ENCODE measurements around the gene PNMA1. TPM values are rescaled to one million over a fixed set of nuclear protein-coding genes. Genes with fewer than 3 reads are reported as not detected.
"Not testable (repeated sequence)": the region's sequence is repeated elsewhere in the genome, so short reads cannot be mapped to it uniquely, and the experiment has no call there.

Gene PNMA1
- total RNA-seq, 1 donor: 11.6 TPM

DNA sequence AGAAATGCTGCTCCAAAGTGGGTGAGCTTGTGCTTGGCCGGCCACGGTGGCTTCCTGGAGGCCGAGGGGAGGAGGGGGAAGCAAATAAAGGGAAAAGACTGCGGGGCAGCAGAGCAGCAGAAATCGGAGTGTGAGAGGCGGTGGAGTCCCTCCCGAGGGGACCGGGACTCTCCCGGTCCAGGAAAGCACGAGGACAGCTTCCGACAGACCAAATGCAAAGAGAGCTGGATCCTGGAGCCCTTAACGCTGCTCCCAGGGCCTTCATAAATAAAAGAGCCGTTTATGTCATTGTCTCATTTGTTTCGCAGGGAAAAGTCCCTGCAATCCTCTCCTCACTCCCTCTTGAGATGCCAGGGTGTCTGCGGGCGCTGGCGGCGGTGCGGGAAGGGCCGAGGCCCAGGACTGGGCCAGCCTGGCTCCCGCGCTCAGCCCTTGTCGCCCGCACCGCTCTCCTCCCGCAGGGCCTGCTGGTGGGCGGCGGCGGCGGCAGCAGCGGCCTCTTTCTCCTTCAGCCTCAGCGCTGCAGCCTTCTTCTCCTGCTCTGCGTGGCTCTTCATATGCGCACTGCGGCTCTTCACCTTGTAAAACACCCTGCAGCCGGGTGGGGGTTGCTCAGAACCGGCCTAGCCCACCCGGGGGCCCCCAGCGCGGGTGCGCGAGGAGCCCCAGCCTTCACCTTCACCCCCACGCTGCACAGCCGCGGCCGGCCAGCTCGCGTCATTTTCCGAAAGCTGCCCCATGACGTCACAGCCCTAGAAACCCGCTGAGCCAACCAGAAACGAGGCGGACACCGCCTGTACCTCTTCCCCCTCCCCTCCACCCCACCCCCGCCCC lies 4.5 kb upstream of the PNMA1 start:
- DNase-seq (ENCODE audit: low read depth in 2 of 3, low spot score in 2 of 3): no peak

DNA sequence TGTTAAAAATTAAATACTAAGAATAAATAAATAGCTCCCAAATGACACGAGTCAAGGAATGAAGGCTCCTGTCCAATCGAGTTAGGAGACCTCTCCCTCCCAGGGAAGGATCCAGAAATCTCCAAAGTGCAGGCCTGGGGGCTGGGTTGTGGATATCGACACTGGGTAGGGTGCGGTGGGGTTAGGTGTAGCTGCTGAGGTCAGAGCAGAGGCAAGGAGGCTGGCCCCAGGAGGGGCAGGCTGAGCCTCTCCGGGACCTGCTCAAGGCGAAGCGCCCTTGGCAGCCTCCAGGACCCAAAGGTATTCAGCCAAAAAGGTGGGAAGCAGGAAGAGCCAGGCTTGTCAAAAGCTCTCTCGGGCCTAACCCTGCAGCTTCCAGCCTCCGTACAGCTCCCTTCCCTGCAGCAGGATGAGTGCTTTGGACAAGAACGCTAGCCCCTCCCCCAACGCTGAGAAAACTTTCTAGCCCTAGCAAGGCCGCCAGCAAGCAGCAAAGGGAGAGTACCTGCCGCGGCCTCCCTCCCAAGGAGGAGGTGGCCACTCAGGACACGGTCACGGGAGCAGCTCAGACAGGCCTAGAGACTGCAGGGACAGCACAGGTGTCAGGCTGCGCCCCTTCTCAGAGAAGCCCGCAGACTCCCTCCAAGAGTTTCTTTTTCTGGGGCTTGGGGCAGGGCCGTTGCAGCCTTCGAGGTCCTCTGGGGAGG lies 3.7 kb upstream of the PNMA1 start:
- no peak for DNase-seq (ENCODE audit: low read depth in 2 of 3, low spot score in 2 of 3)

DNA sequence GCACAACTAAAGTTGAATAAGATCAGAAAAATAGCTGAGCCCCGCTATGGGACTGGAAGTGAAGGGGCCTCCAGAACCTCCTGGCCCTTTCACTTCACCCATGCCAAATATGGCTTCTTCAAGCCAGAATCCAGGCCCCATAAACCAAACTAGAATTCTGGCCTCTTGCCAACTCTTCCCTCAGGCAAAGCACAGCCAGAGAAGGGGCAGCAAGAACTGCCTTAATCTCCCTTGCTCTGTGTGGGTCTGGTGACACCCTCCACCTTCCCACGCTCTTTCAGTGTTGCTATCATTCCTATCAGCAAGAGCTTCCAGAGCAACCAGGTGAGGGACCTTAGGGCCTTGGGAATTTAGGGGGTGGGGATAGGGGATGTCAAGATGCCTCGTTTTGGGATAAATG lies 3.1 kb upstream of the PNMA1 start:
- DNase-seq (ENCODE audit: low read depth in 2 of 3, low spot score in 2 of 3): no peak

DNA sequence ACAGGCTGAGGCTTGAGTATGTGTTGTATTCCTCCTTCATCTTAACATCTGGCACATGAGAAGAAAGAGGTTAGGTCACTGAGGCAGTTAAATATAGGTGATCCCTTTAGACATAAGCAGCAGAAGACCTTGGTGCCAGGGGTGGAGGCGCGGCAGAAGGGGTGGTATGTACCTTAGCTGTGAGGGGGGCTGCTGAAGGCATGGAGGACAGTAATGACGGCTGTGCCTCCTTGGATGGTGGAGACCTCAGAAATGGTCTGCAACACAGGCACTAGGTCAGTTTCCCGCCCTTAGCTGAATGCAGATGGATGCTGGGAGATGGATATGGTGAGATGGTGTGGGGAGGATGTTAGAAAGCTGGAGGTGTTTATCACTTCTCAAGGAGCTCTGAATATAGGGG lies 1.5 kb upstream of the PNMA1 start:
- no peak for DNase-seq (ENCODE audit: low read depth in 2 of 3, low spot score in 2 of 3)

DNA sequence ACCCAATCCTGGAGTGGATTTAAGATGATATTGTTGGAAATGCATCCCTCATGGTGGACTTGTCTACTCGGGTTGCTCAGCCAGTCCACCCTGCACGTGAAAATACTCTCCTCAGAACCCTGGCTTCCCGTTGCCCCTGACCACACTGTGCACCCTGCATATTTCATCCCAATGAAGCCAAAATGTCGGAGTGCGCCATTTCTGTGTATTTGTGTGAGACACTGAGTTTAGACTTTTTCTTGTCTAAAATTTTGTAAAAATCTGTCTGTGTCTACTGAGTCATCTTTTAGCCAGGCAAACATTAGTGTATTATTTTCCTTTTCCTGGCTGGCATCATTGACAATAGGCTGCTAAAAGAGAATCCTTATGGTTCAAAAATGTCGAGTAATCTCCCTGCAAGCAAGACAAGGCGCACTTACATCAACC lies 485 bp upstream of the PNMA1 start:
- DNase-seq (ENCODE audit: low read depth in 2 of 3, low spot score in 2 of 3): no peak

DNA sequence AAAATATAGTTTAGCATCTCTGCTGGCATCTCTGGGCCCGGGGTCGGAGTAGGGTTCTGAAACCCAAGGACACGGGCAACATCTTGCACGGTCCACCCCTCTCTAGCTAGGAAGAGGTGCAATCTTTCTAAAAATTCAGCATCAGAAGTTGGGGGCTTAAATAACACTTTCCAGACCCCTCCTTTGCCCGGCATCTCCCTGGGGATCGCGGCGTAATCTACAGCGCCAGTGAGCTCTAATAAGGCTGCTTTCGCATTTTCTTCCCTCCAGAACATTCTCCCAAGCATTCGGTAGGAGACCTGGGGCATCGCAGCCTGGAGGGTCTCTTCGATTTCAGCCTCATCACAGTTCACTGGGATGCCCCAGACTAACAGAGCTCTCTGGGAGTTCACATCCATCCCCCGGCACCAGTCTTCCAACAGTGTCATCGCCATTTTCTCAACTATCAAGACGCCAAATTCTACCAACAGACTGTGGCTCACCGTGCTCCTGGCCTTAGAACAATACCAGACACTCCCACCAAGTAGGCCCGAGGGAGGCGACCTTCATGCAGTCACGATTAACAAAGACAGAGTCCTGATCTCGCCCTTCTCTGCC lies 880 bp downstream of the PNMA1 start:
- no peak for DNase-seq (ENCODE audit: low read depth in 2 of 3, low spot score in 2 of 3)

DNA sequence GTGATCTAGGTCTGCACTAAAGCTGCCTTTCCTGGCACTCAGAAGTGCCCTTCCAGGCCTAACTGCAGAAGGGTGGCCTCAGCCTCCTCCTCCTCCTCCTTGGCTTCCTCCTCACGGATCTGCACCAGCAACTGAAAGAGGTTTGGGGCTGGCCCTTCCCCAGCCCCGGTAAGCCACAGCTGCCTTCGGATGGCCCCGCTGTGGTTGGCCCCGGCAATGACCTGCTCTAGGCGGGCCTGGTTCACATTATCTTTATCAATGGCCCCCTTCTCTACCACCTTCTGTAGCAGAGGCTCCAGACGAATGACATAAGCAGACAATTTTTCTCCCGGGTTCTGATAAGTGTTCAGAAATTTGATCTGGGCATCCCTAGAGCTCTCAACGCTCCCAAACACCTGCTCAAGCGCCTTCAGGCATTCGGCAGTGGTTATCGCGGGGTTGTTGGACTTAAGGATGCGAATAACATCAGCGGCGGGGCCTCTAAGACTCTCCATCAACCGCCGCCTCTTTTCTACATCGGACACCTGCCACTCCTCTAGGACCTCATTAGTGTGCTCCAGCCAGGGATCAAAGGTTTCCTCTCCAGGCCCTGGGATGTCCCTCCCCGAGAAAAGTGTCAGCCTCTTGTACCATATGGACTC lies 1.5 kb downstream of the PNMA1 start:
- peak in 1 of 3 donors; percentile 14 for DNase-seq (ENCODE audit: low read depth in 2 of 3, low spot score in 2 of 3)

DNA sequence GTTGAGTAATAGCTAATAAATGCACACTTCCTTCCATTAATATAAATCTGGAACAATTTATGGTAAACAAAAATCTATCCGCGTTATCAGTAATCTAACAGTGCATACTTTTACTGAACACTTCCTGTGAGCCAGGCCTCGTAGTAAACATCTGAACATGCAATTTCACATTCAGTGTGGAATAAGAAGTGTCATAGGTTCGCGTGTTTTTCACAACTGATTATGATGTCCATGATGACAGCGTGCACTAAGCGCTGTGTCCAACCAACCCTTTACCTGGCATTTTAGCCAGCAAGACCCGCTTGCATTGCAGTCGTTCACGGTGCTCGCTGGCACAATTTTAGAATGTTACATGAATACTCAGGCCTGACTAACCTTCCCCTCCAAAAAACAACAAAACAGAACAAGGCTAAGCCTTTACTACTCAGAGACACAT lies 2.1 kb downstream of the PNMA1 start:
- no peak for DNase-seq (ENCODE audit: low read depth in 2 of 3, low spot score in 2 of 3)

DNA sequence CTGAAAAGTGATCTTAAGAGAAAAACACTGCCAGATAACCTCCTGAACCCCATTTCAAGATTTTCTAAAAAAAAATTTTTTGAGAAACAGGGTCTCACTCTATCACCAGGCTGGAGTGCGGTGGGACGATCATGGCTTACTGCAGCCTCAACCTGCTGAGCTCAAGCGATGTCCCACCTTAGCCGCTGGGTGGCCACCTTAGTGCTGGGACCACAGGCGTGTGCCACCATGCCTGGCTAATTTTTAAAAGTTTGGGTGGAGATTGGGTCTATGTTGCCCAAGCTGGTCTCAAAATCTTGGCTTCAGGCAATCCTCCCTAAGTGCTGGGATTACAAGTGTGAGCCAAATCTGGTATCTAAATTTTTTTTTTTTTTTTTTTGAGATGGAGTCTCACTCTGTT lies 3.4 kb downstream of the PNMA1 start:
- DNase-seq (ENCODE audit: low read depth in 2 of 3, low spot score in 2 of 3): no peak

DNA sequence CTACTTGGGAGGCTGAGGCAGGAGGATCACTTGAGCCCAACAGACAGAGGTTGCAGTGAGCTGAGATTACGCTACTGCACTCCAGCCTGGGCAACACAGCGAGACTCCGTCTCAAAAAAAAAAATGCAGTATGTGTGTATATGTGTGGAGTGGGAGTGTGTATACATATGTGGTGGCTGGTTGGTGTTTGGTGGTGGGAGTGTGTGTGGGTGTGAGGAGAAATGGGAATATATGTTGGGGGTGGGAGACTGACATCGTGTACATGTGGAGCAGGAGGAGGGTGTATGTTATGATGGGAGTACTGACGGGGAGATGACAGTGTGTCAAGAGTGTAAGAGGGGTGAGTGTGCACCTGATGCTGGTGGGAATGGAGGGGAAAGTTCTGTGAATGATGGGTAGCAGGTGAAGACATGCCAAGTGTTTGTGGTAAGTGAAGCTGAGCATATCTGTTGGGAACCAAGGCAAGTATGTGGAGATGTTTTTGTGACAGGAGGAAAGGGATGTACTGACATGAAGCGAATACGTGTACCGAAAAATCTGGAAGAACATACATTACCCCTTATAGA lies 4.2 kb downstream of the PNMA1 start:
- no peak for DNase-seq (ENCODE audit: low read depth in 2 of 3, low spot score in 2 of 3)

DNA sequence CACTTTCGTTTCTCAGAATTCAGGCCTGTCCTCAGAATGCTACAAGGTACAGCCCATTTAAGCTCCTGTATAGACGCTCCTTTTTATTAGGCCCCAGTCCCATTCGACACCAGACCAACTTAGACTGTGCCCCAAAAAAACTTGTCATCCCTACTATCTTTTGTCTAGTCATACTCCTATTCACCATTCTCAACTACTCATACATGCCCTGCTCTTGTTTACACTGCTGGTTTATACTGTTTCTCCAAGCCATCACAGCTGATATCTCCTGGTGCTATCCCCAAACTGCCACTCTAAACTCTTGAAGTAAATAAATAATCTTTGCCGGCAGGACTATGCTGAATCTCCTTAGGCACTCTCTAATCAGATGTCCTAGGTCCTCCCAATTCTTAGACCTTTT lies 6.1 kb downstream of the PNMA1 start:
- DNase-seq (ENCODE audit: low read depth in 2 of 3, low spot score in 2 of 3): not testable (repeated sequence)

DNA sequence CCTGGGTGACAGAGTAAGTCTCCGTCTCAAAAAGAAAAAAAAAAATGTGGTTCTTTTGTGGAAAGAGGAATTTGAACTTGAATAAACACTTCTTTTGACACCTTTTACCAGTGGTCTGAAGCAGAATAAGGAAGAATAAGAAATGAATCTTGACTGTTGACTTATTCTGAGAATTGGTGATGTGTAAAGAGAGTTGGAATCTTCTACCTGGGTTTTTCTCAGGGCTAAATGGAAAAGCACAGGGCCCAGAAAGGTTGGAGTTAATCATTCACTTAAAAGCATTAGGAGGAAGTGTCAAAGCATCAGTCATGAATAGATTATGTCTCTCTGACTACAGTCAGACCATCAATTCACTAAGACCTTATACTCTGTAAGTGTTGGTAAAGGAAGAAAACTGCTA lies 13.9 kb downstream of the PNMA1 start:
- no peak for DNase-seq (ENCODE audit: low read depth in 2 of 3, low spot score in 2 of 3)

DNA sequence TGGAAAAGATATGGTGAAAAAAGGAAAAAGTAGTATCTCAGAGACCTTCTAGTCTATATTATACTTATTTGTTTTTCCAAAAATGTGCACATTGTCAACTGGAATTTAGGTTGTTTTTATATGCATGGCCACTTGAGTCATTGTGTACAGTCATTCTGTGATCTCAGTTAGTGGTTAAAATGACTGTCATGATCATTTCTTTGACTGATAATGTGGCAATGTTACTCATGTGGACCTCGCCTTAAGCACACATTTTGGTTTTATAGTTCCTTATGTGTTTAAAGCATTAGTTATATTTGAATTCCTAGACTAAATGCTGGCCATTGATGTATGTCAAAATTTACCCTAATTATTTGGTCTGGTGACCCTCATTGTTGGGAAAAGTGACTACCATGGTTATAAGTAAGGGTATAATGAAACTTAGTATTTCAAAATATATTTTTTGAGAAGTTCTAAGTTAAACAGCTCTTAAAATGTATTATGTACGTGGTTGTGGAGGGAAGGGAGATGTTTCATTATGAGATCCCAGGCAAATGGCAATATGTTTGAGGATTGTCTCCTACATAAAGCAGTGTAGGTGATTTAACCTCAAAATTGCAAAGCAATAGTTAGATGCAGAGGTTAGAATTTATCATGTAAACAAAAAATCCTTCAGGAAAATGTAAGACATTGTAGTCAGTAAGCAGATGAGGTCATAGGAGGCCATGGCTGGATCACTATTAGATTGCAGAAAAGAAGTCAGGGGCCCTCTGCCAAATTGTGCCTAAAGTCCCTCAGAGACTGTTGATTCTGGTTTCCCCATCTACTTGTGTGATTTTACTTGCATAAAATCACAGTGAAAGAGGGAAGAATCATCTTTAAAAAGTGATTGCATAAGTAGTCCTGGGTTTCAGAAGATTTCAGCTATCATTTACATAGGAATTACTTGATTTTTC lies 17.5 kb downstream of the PNMA1 start:
- DNase-seq (ENCODE audit: low read depth in 2 of 3, low spot score in 2 of 3): no peak

DNA sequence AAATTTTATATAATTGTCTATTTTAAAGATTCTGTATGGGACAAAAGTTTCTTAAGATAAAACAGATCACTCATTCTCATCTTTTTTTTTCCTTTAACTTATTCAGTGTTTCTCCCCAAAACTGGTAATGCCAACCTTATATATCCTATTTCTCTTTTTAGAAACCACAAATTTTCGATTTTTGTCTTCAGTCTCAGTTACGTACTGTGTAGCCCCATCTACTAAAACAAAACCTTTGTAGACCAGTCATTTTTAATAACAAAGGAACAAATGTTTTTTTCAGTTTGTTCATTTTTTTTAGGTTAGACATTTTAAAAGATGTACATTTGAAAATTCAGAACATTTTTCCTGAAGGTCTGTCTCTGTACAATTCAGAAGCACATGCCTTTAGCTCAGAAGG lies 18.2 kb downstream of the PNMA1 start:
- DNase-seq (ENCODE audit: low read depth in 2 of 3, low spot score in 2 of 3): no peak

DNA sequence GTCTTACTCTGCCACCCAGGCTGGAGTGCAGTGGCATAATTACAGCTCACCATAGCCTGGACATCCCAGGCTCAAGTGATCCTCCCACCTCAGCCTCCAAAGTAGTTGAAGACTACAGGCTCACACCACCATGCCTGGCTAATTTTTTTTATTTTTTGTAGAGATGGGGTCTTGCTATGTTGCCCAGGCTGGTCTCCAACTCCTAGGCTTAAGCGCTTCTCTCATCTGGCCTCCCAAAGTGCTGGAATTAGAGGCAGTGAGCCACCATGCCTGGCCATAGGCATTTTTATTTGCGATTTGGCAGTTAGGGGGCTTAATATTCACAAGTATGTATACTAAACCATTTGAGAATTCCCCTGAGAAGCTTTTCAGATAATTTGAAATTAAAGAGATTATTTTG lies 19.1 kb downstream of the PNMA1 start:
- DNase-seq (ENCODE audit: low read depth in 2 of 3, low spot score in 2 of 3): no peak

DNA sequence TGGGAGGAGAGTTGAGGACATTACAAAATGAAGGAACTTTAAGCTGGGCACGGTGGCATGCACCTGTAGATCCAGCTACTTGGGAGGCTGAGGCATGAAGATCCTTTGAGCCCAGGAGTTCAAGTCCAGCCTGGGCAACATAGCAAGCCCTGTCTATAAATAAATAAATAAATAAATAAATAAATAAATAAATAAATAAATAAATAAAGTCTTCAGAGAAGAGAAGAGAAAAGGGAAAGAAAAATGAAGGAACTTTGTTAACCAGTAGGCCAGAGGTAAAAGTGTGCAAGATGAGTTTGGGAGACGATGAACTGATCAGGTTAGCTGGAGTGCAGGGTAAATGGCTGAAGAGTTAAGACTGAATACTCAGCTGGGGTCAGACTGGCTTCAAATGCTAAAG lies 20.1 kb downstream of the PNMA1 start:
- DNase-seq (ENCODE audit: low read depth in 2 of 3, low spot score in 2 of 3): no peak

DNA sequence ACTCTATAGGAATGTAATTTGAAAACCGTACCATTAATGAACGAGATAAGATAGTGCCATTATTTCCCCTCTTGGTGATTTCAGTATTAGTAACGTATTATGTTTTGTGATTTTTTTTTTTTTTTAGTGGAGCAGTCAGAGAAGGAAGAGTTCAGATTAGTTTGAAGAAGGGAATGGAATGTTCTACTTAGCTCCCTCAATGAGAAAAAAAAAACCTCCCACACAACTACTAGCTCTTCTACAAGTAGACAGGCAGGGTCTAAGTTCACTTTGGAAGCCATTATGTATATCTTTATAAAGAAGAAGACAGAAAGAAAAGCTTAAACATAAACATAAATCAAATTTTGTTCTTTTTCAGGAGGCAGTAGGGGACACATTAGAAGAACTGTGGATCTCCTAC lies 27.3 kb downstream of the PNMA1 start:
- no peak for DNase-seq (ENCODE audit: low read depth in 2 of 3, low spot score in 2 of 3)

DNA sequence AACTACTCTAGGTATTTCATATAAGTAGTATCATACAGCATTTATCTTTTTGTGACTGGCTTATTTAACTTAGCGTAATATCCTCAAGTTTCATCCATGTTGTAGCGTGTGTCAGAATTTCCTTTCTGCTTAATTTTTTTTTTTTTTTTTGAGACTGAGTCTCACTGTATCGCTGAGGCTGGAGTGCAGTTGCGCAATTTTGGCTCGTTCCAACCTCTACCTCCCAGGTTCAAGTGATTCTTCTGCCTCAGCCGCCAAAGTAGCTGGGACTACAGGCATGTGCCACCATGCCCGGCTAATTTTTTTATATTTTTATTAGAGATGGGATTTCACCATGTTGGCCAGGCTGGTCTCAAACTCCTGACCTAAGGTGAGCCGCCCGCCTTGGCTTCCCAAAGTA lies 28.9 kb downstream of the PNMA1 start:
- DNase-seq (ENCODE audit: low read depth in 2 of 3, low spot score in 2 of 3): no peak

DNA sequence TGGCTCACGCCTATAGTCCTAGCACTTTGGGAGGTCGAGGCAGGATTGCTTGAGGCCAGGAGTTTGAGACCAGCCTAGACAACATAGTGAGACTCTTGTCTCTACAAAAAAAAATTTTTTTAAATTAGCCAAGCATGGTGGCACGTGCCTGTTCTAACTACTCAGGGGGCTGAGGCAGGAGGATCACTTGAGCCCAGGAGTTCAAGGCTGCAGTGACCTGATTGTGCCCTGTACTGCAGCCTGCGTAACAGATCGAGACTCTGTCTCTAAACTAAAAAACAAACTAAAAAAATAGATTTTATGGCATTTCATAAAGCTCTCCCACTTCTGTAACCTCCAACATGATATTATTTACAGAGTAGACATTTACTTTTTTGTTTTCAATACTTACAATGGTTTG lies 29.6 kb downstream of the PNMA1 start:
- no peak for DNase-seq (ENCODE audit: low read depth in 2 of 3, low spot score in 2 of 3)

DNA sequence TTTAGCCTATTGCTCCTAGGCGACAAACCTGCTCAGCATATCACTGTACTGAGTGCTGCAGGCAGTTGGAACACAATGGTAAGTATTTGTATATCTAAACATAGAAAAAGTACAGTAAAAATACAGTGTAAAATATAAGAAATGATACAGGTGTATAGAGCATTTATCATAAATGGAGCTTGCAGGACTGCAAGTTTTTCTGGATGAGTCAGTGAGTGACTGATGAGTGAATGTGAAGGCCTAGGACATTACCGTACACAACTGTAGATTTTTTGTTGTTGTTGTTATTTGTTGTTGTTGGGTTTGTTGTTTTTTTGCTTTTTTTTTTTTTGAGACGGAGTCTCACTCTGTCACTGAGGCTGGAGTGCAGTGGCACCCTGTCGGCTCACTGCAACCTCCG lies 33.4 kb downstream of the PNMA1 start:
- DNase-seq (ENCODE audit: low read depth in 2 of 3, low spot score in 2 of 3): no peak
